ENCODE measurements around the gene LCN1.

Gene LCN1

DNA sequence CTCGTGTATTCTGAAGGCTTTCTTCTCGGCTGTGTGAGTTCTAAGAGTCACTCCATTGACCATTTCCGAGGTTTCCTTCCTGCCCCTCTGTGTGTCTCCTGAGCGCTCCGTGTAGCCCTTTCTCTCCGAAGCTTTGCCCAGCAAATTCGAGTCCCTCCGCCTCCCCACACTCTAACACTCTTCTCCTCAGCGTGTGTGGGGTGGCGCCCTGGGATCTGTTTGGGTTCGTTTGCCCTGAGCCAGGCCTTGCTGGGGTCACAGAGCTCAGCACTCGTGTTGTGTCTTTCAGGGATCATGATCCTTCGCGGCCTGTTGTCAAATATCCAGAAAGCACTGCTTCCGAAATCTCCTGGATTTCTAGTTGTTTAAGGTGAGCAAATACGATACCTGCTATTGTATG is 34.7 kb downstream of the LCN1 start:
- no peak for TF ChIP-seq Cebpa-rat (IDR thresholded peaks at IDR 0.05)
- Histone ChIP-seq H3K27me3 (no peaks in the 10 kb centered on the region), H3K9ac (no peak overlapping the region), H3K4me2 (no peak overlapping the region), H3K9me3 (no peaks in the 10 kb centered on the region), H3K27ac (no peak overlapping the region), H4K20me1 (no peaks in the 10 kb centered on the region), H3K4me1 (peaks cover 18% of the 10 kb centered on the region), H3K4me3 (no peak overlapping the region), H3K36me3 (no peaks in the 10 kb centered on the region)

DNA sequence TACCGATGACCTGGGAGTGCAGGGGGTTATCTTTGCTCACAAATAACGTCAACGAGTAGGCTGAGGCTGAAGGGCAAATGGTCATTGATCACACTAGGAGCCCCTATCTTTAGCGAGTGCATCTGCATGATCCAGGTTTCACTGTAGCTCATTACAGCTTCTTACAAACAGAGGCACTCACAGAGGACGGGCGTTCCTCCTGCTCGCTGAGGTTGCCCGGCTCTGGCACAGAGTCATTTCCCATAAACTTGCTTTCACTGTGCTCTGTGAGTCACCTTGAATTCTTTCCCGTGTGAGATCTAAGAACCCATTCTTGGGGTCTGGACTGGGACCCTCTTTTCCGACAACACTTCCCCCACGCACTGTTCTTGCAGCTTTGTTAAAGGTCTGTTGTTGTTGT is 38.4 kb downstream of the LCN1 start:
- H3K4me3 ChIP-seq = no peak overlapping the region
- no peak for TF ChIP-seq Cebpa-rat (IDR thresholded peaks at IDR 0.05)
- no peak overlapping the region for H3K4me2 ChIP-seq
- no peaks in the 10 kb centered on the region for H3K9me3 ChIP-seq
- H3K27me3 ChIP-seq = no peaks in the 10 kb centered on the region
- 0 out of 2 replicates have a peak, but pooled peaks cover 8% of the 10 kb centered on the region for H3K4me1 ChIP-seq
- no peaks in the 10 kb centered on the region for H3K36me3 ChIP-seq
- no peaks in the 10 kb centered on the region for H4K20me1 ChIP-seq
- H3K27ac ChIP-seq = no peak overlapping the region
- no peak overlapping the region for H3K9ac ChIP-seq

DNA sequence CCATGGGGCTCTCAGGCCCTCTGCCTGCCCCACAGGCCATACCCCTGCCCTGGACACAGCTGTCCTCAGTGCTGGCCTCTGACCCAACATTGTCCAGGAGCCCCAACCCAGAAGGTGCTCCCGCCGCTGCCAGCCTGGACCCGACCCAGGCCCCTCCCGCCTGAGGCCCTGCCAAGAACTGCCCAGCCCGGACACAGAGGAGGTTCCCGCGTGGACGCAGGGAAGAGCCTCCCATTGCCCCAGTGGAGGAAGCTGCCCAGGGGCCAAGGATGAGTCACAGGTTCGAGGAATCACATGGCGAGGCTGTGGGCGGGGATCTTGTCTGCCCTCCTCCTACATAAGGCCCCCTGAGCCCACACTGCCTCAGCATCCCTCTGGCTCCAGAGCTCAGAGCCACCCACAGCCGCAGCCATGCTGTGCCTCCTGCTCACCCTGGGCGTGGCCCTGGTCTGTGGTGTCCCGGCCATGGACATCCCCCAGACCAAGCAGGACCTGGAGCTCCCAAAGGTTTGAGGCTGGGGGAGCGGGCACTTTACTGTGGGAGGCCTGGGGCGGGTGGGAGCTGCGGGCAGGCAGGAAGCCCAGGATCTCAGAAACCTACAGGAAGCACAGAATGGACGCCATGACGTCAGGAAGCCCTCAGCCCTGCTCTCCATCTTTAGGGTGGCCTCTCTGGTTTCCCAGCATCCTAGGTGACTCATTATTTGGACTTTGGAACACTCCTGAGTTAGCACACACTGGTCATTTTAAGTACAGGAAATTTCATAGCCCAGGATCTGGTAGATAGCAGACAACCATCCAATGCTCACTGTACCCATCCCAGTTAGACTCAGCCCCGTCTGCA is 40.4 kb downstream of the LCN1 start, which contains the start of gene PAEP:
Gene PAEP (plus strand): TSS at position 366 of the 844 bp plus-strand sequence.
- H3K36me3 ChIP-seq = no peaks in the 10 kb centered on the region
- H3K9ac ChIP-seq = no peak within 1 kb of the TSS
- H3K27me3 ChIP-seq = no peaks in the 10 kb centered on the region
- no peak within 1 kb of the TSS for H3K4me2 ChIP-seq
- no peaks in the 10 kb centered on the region for H4K20me1 ChIP-seq
- no peak within 1 kb of the TSS for H3K27ac ChIP-seq
- no peaks in the 10 kb centered on the region for H3K9me3 ChIP-seq
- H3K4me1 ChIP-seq = peaks cover 15% of the 10 kb centered on the region
- TF ChIP-seq Cebpa-rat (IDR thresholded peaks at IDR 0.05) = no peak
- no peak within 1 kb of the TSS for H3K4me3 ChIP-seq

DNA sequence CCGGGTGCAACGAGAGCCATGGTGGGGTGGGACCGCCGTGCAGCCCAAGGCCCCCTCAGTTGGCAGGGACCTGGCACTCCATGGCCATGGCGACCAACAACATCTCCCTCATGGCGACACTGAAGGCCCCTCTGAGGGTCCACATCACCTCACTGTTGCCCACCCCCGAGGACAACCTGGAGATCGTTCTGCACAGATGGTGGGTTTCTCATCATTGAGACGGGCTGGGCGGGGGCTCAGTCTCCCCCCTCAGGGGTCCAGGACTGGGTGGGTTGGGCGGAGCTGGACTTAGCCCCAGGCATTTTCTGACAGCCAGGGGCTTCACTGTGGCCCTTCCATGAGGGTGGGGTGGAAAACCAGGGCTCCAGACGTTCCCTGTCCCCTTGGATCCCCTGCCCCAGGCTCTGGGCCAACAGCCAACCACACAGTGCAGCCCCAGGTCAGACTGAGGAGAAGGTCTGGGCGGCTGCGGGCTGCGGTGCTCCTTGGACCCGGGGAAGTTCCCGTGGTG is 41.0 kb downstream of the LCN1 start:
- Histone ChIP-seq H3K9ac (no peak overlapping the region), H4K20me1 (no peaks in the 10 kb centered on the region), H3K27me3 (no peaks in the 10 kb centered on the region), H3K4me1 (peaks cover 18% of the 10 kb centered on the region), H3K9me3 (no peaks in the 10 kb centered on the region), H3K27ac (no peak overlapping the region), H3K4me2 (no peak overlapping the region), H3K36me3 (no peaks in the 10 kb centered on the region), H3K4me3 (no peak overlapping the region)
- no peak for TF ChIP-seq Cebpa-rat (IDR thresholded peaks at IDR 0.05)

DNA sequence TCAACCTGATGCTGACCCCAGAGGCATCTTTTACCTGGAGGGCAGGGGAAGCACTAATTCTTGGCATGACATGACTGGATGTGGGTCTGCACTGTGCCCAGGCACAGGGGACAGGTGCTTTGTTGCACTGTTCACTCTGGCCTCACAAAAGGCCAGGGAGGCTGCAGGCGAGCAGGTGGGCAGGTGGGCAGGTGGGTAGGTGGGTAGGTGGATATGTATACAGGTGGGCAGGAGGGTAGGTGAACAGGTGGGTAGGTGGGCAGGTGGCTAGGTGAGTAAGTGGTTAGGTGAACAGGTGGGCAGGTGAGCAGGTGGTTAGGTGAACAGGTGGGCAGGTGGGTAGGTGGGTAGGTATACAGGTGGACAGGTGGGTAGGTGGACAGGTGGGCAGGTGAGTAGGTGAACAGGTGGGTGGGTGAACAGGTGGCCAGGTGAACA is 41.8 kb downstream of the LCN1 start:
- Histone ChIP-seq H3K9ac (no peak overlapping the region), H3K9me3 (no peaks in the 10 kb centered on the region), H3K36me3 (no peaks in the 10 kb centered on the region), H3K27ac (no peak overlapping the region), H3K4me3 (no peak overlapping the region), H3K27me3 (no peaks in the 10 kb centered on the region), H3K4me2 (no peak overlapping the region), H3K4me1 (peaks cover 18% of the 10 kb centered on the region), H4K20me1 (no peaks in the 10 kb centered on the region)
- no peak for TF ChIP-seq Cebpa-rat (IDR thresholded peaks at IDR 0.05)

DNA sequence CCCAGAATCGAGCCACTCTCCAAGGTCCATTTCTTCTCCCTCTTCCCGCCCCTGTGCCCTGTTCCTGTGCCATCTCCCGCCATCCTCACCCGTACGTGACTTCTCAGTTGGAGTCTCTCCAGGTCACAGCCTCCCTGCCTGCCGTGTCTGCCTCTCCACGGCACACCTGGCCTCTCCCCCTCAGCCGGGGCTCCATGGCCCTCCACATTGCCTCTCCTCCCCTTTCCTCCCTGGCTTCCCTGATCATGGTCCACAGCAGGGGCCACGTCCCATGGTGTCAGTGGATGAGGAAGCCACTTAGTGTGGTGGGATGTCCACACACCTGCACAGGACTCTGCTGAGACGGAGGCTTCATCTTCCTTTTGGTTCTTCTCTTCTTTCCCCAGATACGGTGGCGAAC is 42.6 kb downstream of the LCN1 start:
- Histone ChIP-seq H3K9me3 (no peaks in the 10 kb centered on the region), H4K20me1 (no peaks in the 10 kb centered on the region), H3K4me3 (no peak overlapping the region), H3K27me3 (no peaks in the 10 kb centered on the region), H3K36me3 (no peaks in the 10 kb centered on the region), H3K27ac (no peak overlapping the region), H3K9ac (no peak overlapping the region), H3K4me1 (peaks cover 18% of the 10 kb centered on the region), H3K4me2 (no peak overlapping the region)
- no peak for TF ChIP-seq Cebpa-rat (IDR thresholded peaks at IDR 0.05)

DNA sequence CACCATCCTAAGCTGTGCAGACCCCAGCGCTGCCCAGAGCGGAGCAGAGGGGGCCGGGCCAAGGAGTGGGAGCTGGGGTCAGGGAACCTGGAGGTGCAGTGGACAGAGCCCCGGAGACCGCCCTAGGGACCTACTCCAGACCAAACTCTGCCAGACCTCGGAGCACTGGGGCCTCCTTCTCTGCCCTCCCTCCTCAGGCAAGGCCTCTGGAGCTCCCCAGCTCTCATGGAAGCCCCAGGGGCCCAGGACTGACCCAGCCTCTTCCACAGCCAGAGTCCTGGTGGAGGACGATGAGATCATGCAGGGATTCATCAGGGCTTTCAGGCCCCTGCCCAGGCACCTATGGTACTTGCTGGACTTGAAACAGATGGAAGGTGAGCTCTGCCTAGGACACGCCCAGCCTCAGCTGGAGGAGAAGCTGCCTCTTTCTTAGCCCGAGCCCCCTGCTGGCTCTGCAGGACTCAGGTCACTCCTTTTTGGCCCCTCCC is 43.9 kb downstream of the LCN1 start:
- Histone ChIP-seq H3K27ac (no peak overlapping the region), H3K4me2 (no peak overlapping the region), H3K4me1 (peaks cover 18% of the 10 kb centered on the region), H3K4me3 (no peak overlapping the region), H3K27me3 (no peaks in the 10 kb centered on the region), H3K9me3 (no peaks in the 10 kb centered on the region), H3K9ac (no peak overlapping the region), H4K20me1 (no peaks in the 10 kb centered on the region), H3K36me3 (no peaks in the 10 kb centered on the region)
- TF ChIP-seq Cebpa-rat (IDR thresholded peaks at IDR 0.05) = no peak

GRCh38 chr9:135565636-135566035 is 44.4 kb downstream of the LCN1 start:
- peaks cover 18% of the 10 kb centered on the region for H3K4me1 ChIP-seq
- no peak for TF ChIP-seq Cebpa-rat (IDR thresholded peaks at IDR 0.05)
- no peak overlapping the region for H3K27ac ChIP-seq
- H3K4me2 ChIP-seq = no peak overlapping the region
- no peaks in the 10 kb centered on the region for H3K9me3 ChIP-seq
- no peaks in the 10 kb centered on the region for H3K36me3 ChIP-seq
- H4K20me1 ChIP-seq = no peaks in the 10 kb centered on the region
- H3K27me3 ChIP-seq = no peaks in the 10 kb centered on the region
- H3K4me3 ChIP-seq = no peak overlapping the region
- H3K9ac ChIP-seq = no peak overlapping the region

GRCh38 chr9:135566552-135566951 is 45.3 kb downstream of the LCN1 start:
- Histone ChIP-seq H3K4me2 (peak overlapping the region; percentile 42), H3K9ac (no peak overlapping the region), H3K4me3 (no peak overlapping the region), H3K27ac (no peak overlapping the region), H3K4me1 (peaks cover 18% of the 10 kb centered on the region), H3K27me3 (no peaks in the 10 kb centered on the region), H3K36me3 (no peaks in the 10 kb centered on the region), H3K9me3 (no peaks in the 10 kb centered on the region), H4K20me1 (no peaks in the 10 kb centered on the region)
- no peak for TF ChIP-seq Cebpa-rat (IDR thresholded peaks at IDR 0.05)

- TF ChIP-seq Cebpa-rat (IDR thresholded peaks at IDR 0.05) = no peak
Measured at GRCh38 chr9:135567311-135567710, 46.1 kb downstream of the LCN1 start.

More at GRCh38 chr9:135567311-135567710, 46.1 kb downstream of the LCN1 start:
- Histone ChIP-seq H3K4me1 (peaks cover 18% of the 10 kb centered on the region), H3K36me3 (no peaks in the 10 kb centered on the region), H3K4me2 (no peak overlapping the region), H3K4me3 (no peak overlapping the region), H3K9ac (no peak overlapping the region), H3K27ac (no peak overlapping the region), H3K27me3 (no peaks in the 10 kb centered on the region), H4K20me1 (no peaks in the 10 kb centered on the region), H3K9me3 (no peaks in the 10 kb centered on the region)

Data from BLaER1 (cell line).